HepG2 (cell line): ENCODE results near the gene ABCG5. TPM values are rescaled to one million over a fixed set of nuclear protein-coding genes. Genes with fewer than 3 reads are reported as not detected.

Experiments used
- AHDC1 ChIP-seq: sonication (generic); formaldehyde crosslinking; IDR thresholded peaks from 2 replicates; pipeline ENCODE4 v1.5.1; 2020; ENCODE audit warnings: mild to moderate bottlenecking, missing genetic modification reagents, borderline replicate concordance
- ELF1 ChIP-seq: sonication (generic); formaldehyde crosslinking; IDR thresholded peaks from 2 replicates; pipeline ENCODE4 v1.4.0; 2020; ENCODE audit warnings: missing genetic modification reagents
- FOXJ3 ChIP-seq: sonication (generic); formaldehyde crosslinking; IDR thresholded peaks from 2 replicates; pipeline ENCODE4 v1.4.0; 2020; ENCODE audit warnings: missing genetic modification reagents, mild to moderate bottlenecking, borderline replicate concordance
- GLI4 ChIP-seq: sonication (generic); formaldehyde crosslinking; IDR thresholded peaks from 2 replicates; pipeline ENCODE4 v1.5.1; 2020; ENCODE audit warnings: missing genetic modification reagents, mild to moderate bottlenecking, moderate library complexity, borderline replicate concordance
- HDAC1 ChIP-seq: sonication (generic); formaldehyde crosslinking; IDR thresholded peaks from 2 replicates; pipeline ENCODE4 v1.5.1; 2020; ENCODE audit warnings: mild to moderate bottlenecking, missing genetic modification reagents
- HMG20A ChIP-seq: IDR thresholded peaks from 2 replicates; pipeline ENCODE4 v1.6.1; 2016; ENCODE audit warnings: borderline replicate concordance
- KDM5A ChIP-seq: fragments of 200-600 bp; sonication (generic); IDR thresholded peaks from 2 replicates; pipeline ENCODE4 v1.7.0; 2018; ENCODE audit warnings: antibody characterized with exemption, mild to moderate bottlenecking, low read length, borderline replicate concordance
- LCORL ChIP-seq, 2 experiments: fragments of 450-650 bp in 1 of 2; sonication (generic) in 1 of 2; formaldehyde crosslinking in 1 of 2; IDR thresholded peaks; 2 replicates each; pipeline versions ENCODE4 v1.5.0 to v1.6.1; 2017 to 2020; ENCODE audit warnings: antibody characterized with exemption in 1 of 2, missing genetic modification reagents in 1 of 2
- MEIS2 ChIP-seq: sonication (generic); formaldehyde crosslinking; IDR thresholded peaks from 2 replicates; pipeline ENCODE4 v1.9.0; 2021; ENCODE audit warnings: mild to moderate bottlenecking, missing genetic modification reagents
- NONO ChIP-seq, 2 experiments: fragments of 450-650 bp in 1 of 2; sonication (generic) in 1 of 2; formaldehyde crosslinking in 1 of 2; IDR thresholded peaks in 1 of 2; conservative IDR thresholded peaks in 1 of 2; 2 replicates each; pipeline versions ENCODE4 v1.6.1 to v1.8.0; 2017 to 2022; ENCODE audit warnings: mild to moderate bottlenecking in 1 of 2, missing genetic modification reagents in 1 of 2, moderate library complexity in 1 of 2
- RXRA ChIP-seq: sonication (generic); formaldehyde crosslinking; IDR thresholded peaks from 2 replicates; pipeline ENCODE4 v1.5.1; 2020; ENCODE audit warnings: missing genetic modification reagents
- ZC3H13 ChIP-seq: sonication (generic); formaldehyde crosslinking; IDR thresholded peaks from 2 replicates; pipeline ENCODE4 v1.8.1; 2023; ENCODE audit warnings: mild to moderate bottlenecking, missing genetic modification reagents, moderate library complexity
- ZFP41 ChIP-seq: sonication (generic); formaldehyde crosslinking; IDR thresholded peaks from 2 replicates; pipeline ENCODE4 v1.4.0; 2020; ENCODE audit warnings: mild to moderate bottlenecking, missing genetic modification reagents, borderline replicate concordance
- ZNF274 ChIP-seq: sonication (generic); formaldehyde crosslinking; IDR thresholded peaks from 2 replicates; pipeline ENCODE4 v1.5.1; 2020; ENCODE audit warnings: mild to moderate bottlenecking, missing genetic modification reagents
- ZNF678 ChIP-seq: sonication (generic); formaldehyde crosslinking; IDR thresholded peaks from 2 replicates; pipeline ENCODE4 v1.4.0; 2020; ENCODE audit warnings: mild to moderate bottlenecking, missing genetic modification reagents
- ZNF772 ChIP-seq: sonication (generic); formaldehyde crosslinking; IDR thresholded peaks from 2 replicates; pipeline ENCODE4 v1.5.0; 2020; ENCODE audit warnings: mild to moderate bottlenecking, missing genetic modification reagents
- ZNF850 ChIP-seq: sonication (generic); formaldehyde crosslinking; conservative IDR thresholded peaks from 2 replicates; pipeline ENCODE4 v1.9.0; 2021; ENCODE audit warnings: mild to moderate bottlenecking, missing genetic modification reagents
- ZSCAN25 ChIP-seq: sonication (generic); formaldehyde crosslinking; IDR thresholded peaks from 2 replicates; pipeline ENCODE4 v1.8.0; 2022; ENCODE audit warnings: mild to moderate bottlenecking, missing genetic modification reagents
- polyA plus RNA-seq, 8 experiments: library from polyadenylated mRNA; depleted of rRNA in 3 of 8; stranded (reverse) in 7 of 8; unstranded in 1 of 8; fragments of >200 nt; fragmentation: Illumina TruSeq in 4 of 8; extraction: Trizol in 4 of 8; gene quantifications; 2 replicates each; pipeline versions ENCODE4 v1.2.1 to v1.2.3, GENCODE V29; 2011 to 2016; ENCODE audit warnings: low read depth in 4 of 8, missing spikeins in 1 of 8, mixed read lengths in 1 of 8; ENCODE audit not compliant: insufficient read depth in 1 of 8
- total RNA-seq, 5 experiments: library from RNA; depleted of rRNA; stranded (reverse); fragments of >200 nt; fragmentation: Illumina TruSeq; extraction: Trizol; gene quantifications; 2 replicates each; pipeline ENCODE4 v1.2.3, GENCODE V29; 2016; ENCODE audit warnings: low read depth in 1 of 5
- TF ChIP-seq, protein P1 (sequence below): IDR thresholded peaks from 2 replicates; pipeline ENCODE4 v1.6.1; 2012; ENCODE audit warnings: low read length, improper control_type of control experiment
- TF ChIP-seq, protein P2 (sequence below): sonication (generic); formaldehyde crosslinking; IDR thresholded peaks from 2 replicates; pipeline ENCODE4 v1.4.0; 2020; ENCODE audit warnings: mild to moderate bottlenecking, missing genetic modification reagents

The ABCG5 gene
- total and polyA plus RNA-seq, 2 of the 13 experiments (the other 11 are each of a cell fraction or from before 2014, with no cell fraction given) = 15.1 to 39.0 TPM

DNA sequence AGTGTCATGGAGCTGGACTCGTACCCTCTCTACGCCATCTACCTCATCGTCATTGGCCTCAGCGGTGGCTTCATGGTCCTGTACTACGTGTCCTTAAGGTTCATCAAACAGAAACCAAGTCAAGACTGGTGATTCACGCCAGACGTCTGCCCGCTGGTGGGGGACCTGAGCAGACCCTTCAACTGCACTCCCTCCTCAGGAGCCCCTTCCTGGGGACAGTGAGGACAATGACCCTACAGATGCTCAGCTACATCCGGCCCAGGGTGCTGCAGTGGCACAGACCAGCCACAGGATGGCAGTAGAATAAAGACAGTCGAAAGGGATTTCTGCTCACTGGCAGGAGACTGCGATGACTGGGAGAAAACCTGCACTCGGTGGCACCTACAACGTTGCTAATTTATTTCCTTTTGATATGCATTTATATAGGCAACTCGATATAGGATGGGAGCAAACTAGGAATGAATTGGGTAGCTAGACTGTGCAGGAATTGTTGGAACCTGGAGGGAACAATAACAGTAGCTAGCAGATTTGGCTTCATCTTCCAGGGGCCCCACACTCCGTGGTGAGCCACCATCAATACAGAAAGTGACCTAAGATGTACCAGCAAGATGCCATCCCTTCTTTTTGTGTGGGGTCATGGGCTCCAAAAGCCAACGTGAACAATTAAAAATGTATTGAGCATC lies 39.3 kb upstream of the ABCG5 start (continued):
- no peak for TF ChIP-seq ZSCAN25 (CRISPR knock-in tag)
- no peak for TF ChIP-seq ZNF678 (CRISPR knock-in tag)
- TF ChIP-seq MEIS2 = no peak; the same call in 1 of the 2 replicates
- no peak for TF ChIP-seq FOXJ3
- TF ChIP-seq, protein P1, sequence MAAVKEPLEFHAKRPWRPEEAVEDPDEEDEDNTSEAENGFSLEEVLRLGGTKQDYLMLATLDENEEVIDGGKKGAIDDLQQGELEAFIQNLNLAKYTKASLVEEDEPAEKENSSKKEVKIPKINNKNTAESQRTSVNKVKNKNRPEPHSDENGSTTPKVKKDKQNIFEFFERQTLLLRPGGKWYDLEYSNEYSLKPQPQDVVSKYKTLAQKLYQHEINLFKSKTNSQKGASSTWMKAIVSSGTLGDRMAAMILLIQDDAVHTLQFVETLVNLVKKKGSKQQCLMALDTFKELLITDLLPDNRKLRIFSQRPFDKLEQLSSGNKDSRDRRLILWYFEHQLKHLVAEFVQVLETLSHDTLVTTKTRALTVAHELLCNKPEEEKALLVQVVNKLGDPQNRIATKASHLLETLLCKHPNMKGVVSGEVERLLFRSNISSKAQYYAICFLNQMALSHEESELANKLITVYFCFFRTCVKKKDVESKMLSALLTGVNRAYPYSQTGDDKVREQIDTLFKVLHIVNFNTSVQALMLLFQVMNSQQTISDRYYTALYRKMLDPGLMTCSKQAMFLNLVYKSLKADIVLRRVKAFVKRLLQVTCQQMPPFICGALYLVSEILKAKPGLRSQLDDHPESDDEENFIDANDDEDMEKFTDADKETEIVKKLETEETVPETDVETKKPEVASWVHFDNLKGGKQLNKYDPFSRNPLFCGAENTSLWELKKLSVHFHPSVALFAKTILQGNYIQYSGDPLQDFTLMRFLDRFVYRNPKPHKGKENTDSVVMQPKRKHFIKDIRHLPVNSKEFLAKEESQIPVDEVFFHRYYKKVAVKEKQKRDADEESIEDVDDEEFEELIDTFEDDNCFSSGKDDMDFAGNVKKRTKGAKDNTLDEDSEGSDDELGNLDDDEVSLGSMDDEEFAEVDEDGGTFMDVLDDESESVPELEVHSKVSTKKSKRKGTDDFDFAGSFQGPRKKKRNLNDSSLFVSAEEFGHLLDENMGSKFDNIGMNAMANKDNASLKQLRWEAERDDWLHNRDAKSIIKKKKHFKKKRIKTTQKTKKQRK = no peak
- TF ChIP-seq ELF1 (CRISPR knock-in tag) = peak; percentile 30; the same call in 1 of the 2 replicates
- no peak for TF ChIP-seq HDAC1 (CRISPR knock-in tag)
- TF ChIP-seq NONO (IDR thresholded peaks at IDR 0.05) = no peak
- 0 out of 2 replicates have a peak, but pooled peaks have one; percentile 27 for TF ChIP-seq NONO (CRISPR knock-in tag; conservative IDR thresholded peaks at IDR 0.05)
- no peak for TF ChIP-seq HMG20A (CRISPR knock-in tag)
- no peak for TF ChIP-seq KDM5A
- no peak for TF ChIP-seq ZC3H13 (CRISPR knock-in tag)
- TF ChIP-seq ZNF274 (CRISPR knock-in tag) = no peak
- no peak for TF ChIP-seq AHDC1
- peak; percentile 86 for TF ChIP-seq RXRA (CRISPR knock-in tag)
- TF ChIP-seq ZFP41 (CRISPR knock-in tag) = no peak
- no peak for TF ChIP-seq ZNF772
- TF ChIP-seq, protein P2, sequence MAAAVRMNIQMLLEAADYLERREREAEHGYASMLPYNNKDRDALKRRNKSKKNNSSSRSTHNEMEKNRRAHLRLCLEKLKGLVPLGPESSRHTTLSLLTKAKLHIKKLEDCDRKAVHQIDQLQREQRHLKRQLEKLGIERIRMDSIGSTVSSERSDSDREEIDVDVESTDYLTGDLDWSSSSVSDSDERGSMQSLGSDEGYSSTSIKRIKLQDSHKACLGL (CRISPR knock-in tag) = no peak
- TF ChIP-seq LCORL (IDR thresholded peaks at IDR 0.05) = no peak
- TF ChIP-seq LCORL (CRISPR knock-in tag; IDR thresholded peaks at IDR 0.05) = no peak
- TF ChIP-seq GLI4 (CRISPR knock-in tag) = no peak
- no peak for TF ChIP-seq ZNF850 (CRISPR knock-in tag)
